Gastrocnemius medialis (tissue), 4 donors: ENCODE results near the gene TIMD4.

Source experiments
- CTCF ChIP-seq, 5 experiments: fragments of 450-650 bp in 3 of 5; fragments of 200-600 bp in 2 of 5; sonication (generic) in 2 of 5; IDR thresholded peaks in 4 of 5; conservative IDR thresholded peaks in 1 of 5; 1 replicate in 4 of 5; 2 replicates in 1 of 5; pipeline ENCODE4 v1.5.1; 2016 to 2019; ENCODE audit warnings: antibody characterized with exemption in 5 of 5, mild to moderate bottlenecking in 3 of 5, moderate library complexity in 3 of 5
- POLR2A ChIP-seq, 2 donors: fragments of 450-650 bp; IDR thresholded peaks; one replicate each; pipeline ENCODE4 v1.6.1; 2017; ENCODE audit warnings: antibody characterized with exemption in 2 of 2, mild to moderate bottlenecking in 2 of 2, moderate library complexity in 2 of 2

GRCh38 chr5:157004893-157005551, 42.0 kb upstream of the TIMD4 start:
- TF ChIP-seq POLR2A (IDR thresholded peaks at IDR 0.05), result no peak
- no peak for TF ChIP-seq CTCF (IDR thresholded peaks at IDR 0.05 in 4 of 5, conservative IDR thresholded peaks at IDR 0.05 in 1 of 5)
